B cell (primary cell): ENCODE data around the gene DEDD2. TPM values are rescaled to one million over a fixed set of nuclear protein-coding genes. Genes with fewer than 3 reads are reported as not detected.

Source experiments
- ATAC-seq: fragments of 200-7000 bp; cut with Tn5 transposase; one replicate; pipeline ENCODE4 v1.10.0; 2021; ENCODE audit warnings: low read depth, mild to moderate bottlenecking, moderate number of reproducible peaks, moderate library complexity
- CTCF ChIA-PET: fragments of 350-600 bp; sonication (Branson Sonifier 250); formaldehyde crosslinking; loops from one replicate; lab custom pipeline; 2021; ENCODE audit warnings: antibody characterized with exemption, inconsistent platforms; lab: Charles Lee
- POLR2A ChIA-PET: fragments of 350-600 bp; sonication (Branson Sonifier 250); formaldehyde crosslinking; loops from one replicate; lab custom pipeline; 2021; ENCODE audit warnings: antibody characterized with exemption; lab: Charles Lee
- DNase-seq: peaks from one replicate; pipeline ENCODE4 v3.0.0; 2013
- H2AFZ ChIP-seq: 2 replicates; pipeline ENCODE4 v1.6.1; 2012; ENCODE audit warnings: mild to moderate bottlenecking, low read depth, low read length; ENCODE audit not compliant: insufficient read depth, poor library complexity, severe bottlenecking
- H3K27ac ChIP-seq, 2 donors: 1 replicate in 1 of 2; 2 replicates in 1 of 2; pipeline ENCODE4 v1.5.1; 2012 to 2013; ENCODE audit warnings: low read length in 2 of 2, mild to moderate bottlenecking in 2 of 2, moderate library complexity in 1 of 2
- H3K27me3 ChIP-seq, 4 experiments: fragments of 200-600 bp in 1 of 4; sonication (generic) in 1 of 4; replicated peaks in 1 of 4; 1 replicate in 2 of 4; 2 replicates in 2 of 4; pipeline versions ENCODE4 v1.6.1 to v1.7.0; 2013 to 2016; ENCODE audit warnings: low read length in 3 of 4, mild to moderate bottlenecking in 2 of 4, mixed read lengths in 1 of 4, moderate library complexity in 1 of 4; ENCODE audit not compliant: insufficient read depth in 4 of 4, control insufficient read depth in 3 of 4; ENCODE audit errors: control extremely low read depth in 1 of 4
- H3K36me3 ChIP-seq, 2 experiments: replicated peaks in 1 of 2; 1 replicate in 1 of 2; 2 replicates in 1 of 2; pipeline versions ENCODE4 v1.6.1 to v1.7.1; 2013; ENCODE audit warnings: low read length in 1 of 2; ENCODE audit not compliant: insufficient read depth in 2 of 2, control insufficient read depth in 1 of 2; ENCODE audit errors: control extremely low read depth in 1 of 2, extremely low read depth in 1 of 2
- H3K4me1 ChIP-seq, 2 donors: fragments of 200-600 bp in 1 of 2; sonication (generic) in 1 of 2; 1 replicate in 1 of 2; 2 replicates in 1 of 2; pipeline versions ENCODE4 v1.5.1 to v1.6.1; 2013 to 2017; ENCODE audit warnings: low read length in 2 of 2; ENCODE audit not compliant: control insufficient read depth in 2 of 2, insufficient read depth in 2 of 2
- H3K4me2 ChIP-seq: replicated peaks from 2 replicates; pipeline ENCODE3; 2012; ENCODE audit warnings: mild to moderate bottlenecking, low read depth, low read length; ENCODE audit not compliant: poor library complexity, severe bottlenecking
- H3K4me3 ChIP-seq, 5 experiments: fragments of 200-600 bp in 1 of 5; sonication (generic) in 1 of 5; 1 replicate in 3 of 5; 2 replicates in 2 of 5; pipeline versions ENCODE4 v1.5.1 to v1.7.0; 2011 to 2016; ENCODE audit warnings: low read length in 4 of 5, mild to moderate bottlenecking in 4 of 5, low read depth in 2 of 5, control low read depth in 1 of 5, moderate library complexity in 1 of 5; ENCODE audit not compliant: insufficient read depth in 1 of 5; ENCODE audit errors: control extremely low read depth in 1 of 5, extremely low read depth in 1 of 5
- H3K79me2 ChIP-seq: fragments of 200-600 bp; sonication (generic); one replicate; pipeline ENCODE4 v1.6.0; 2016; ENCODE audit warnings: low read length; ENCODE audit not compliant: control insufficient read depth, insufficient read depth
- H3K9ac ChIP-seq: fragments of 200-600 bp; sonication (generic); 2 replicates; pipeline ENCODE4 v1.6.1; 2017; ENCODE audit warnings: mild to moderate bottlenecking, low read length, moderate library complexity
- H3K9me3 ChIP-seq, 3 donors: one replicate each; pipeline versions ENCODE4 v1.6.1 to v1.7.1; 2013; ENCODE audit warnings: low read length in 2 of 3; ENCODE audit not compliant: control insufficient read depth in 2 of 3, insufficient read depth in 1 of 3; ENCODE audit errors: control extremely low read depth in 1 of 3
- H4K20me1 ChIP-seq: 2 replicates; pipeline ENCODE4 v1.6.0; 2012; ENCODE audit warnings: mild to moderate bottlenecking, low read length; ENCODE audit not compliant: insufficient read depth, control insufficient read depth, poor library complexity, severe bottlenecking
- H3K27ac Mint-ChIP-seq: one replicate; pipeline ENCODE4 v1.8.0; 2021; ENCODE audit warnings: mixed read lengths
- H3K27me3 Mint-ChIP-seq: one replicate; pipeline ENCODE4 v1.8.0; 2021; ENCODE audit warnings: mixed read lengths
- H3K4me1 Mint-ChIP-seq: one replicate; pipeline ENCODE4 v1.8.0; 2021; ENCODE audit warnings: mixed read lengths
- H3K4me3 Mint-ChIP-seq: one replicate; pipeline ENCODE4 v1.8.0; 2021; ENCODE audit warnings: mixed read lengths
- H3K9me3 Mint-ChIP-seq: one replicate; pipeline ENCODE4 v1.8.0; 2022; ENCODE audit warnings: mixed read lengths; ENCODE audit not compliant: insufficient read depth
- CTCF ChIP-seq: fragments of 200-600 bp; IDR thresholded peaks from one replicate; pipeline ENCODE4 v1.8.0; 2022; ENCODE audit warnings: antibody characterized with exemption, mild to moderate bottlenecking
- EZH2 ChIP-seq: IDR thresholded peaks from 2 replicates; pipeline ENCODE4 v1.6.1; 2012; ENCODE audit warnings: borderline replicate concordance, low read depth, mild to moderate bottlenecking, moderate library complexity, low read length; ENCODE audit not compliant: insufficient read depth, poor library complexity, severe bottlenecking
- WGBS: methylation state at CpG from one replicate; pipeline ENCODE4 v1.1.5; 2013; ENCODE audit warnings: missing lambda C conversion rate; ENCODE audit not compliant: insufficient coverage; 5-methylcytosine and 5-hydroxymethylcytosine counted together
- intact Hi-C: fragments of 100-400 bp; cut with micrococcal nuclease; formaldehyde crosslinking; loops from one replicate; pipeline ENCODE4 v1.10.0; 2022
- polyA plus RNA-seq: library from polyadenylated mRNA; depleted of rRNA; stranded (reverse); fragments of >200 nt; gene quantifications from 2 replicates; pipeline ENCODE4 v1.2.3, GENCODE V29; 2012
- total RNA-seq, 2 donors: library from RNA; stranded (reverse); fragments of 120-200 nt in 1 of 2; gene quantifications; 1 replicate in 1 of 2; 2 replicates in 1 of 2; pipeline versions ENCODE4 v1.2.3 to v1.2.4, GENCODE V29; 2013 to 2022

DEDD2 gene
- total and polyA plus RNA-seq, 2 donors (not counting 1 experiment from before 2014, with no cell fraction given), result 52.8 to 90.6 TPM

- H3K4me1 Mint-ChIP-seq, result peaks cover 45% of the 10 kb centered on the region
Observed at GRCh38 chr19:42247640-42248199, 30.2 kb upstream of the DEDD2 start.

GRCh38 chr19:42246922-42247639 is 29.6 kb upstream of the DEDD2 start:
- 92% methylated on average over 5 of the region's 7 CpGs for WGBS
- intact Hi-C loops, result no loop called here
- H3K79me2 ChIP-seq, result peaks cover 7% of the 10 kb centered on the region

More at GRCh38 chr19:42247640-42248199, 30.2 kb upstream of the DEDD2 start:
- WGBS, result 60% methylated on average over 1 of the region's 6 CpGs
- intact Hi-C loops, result no loop called here
- H3K79me2 ChIP-seq, result peaks cover 11% of the 10 kb centered on the region
- CTCF ChIA-PET, result interaction anchor here (0.6 to 8.9 kb wide), 4 partner anchors 32 to 124 kb away, joined by 3 to 89 read pairs (median 6); no protein-coding TSS in a partner anchor
- ATAC-seq, result no peak
- Mint-ChIP-seq H3K27me3 (no peaks in the 10 kb centered on the region), H3K4me3 (no peak overlapping the region), H3K27ac (no peak overlapping the region), H3K9me3 (no peaks in the 10 kb centered on the region)
- H2AFZ ChIP-seq, result no peak overlapping the region
- peaks cover 15% of the 10 kb centered on the region for H4K20me1 ChIP-seq
- peaks cover 2 to 15% of the 10 kb centered on the region in 2 experiments for H3K36me3 ChIP-seq
- H3K4me1 ChIP-seq, result peaks cover 24 to 41% of the 10 kb centered on the region in 2 donors
- H3K27ac ChIP-seq, result no peak overlapping the region
- no peak overlapping the region for H3K4me2 ChIP-seq
- POLR2A ChIA-PET, result interaction anchor here (0.5 to 0.8 kb wide), 2 partner anchors 11 to 17 kb away, joined by 4 to 6 read pairs; no protein-coding TSS in a partner anchor
- no peaks in the 10 kb centered on the region for H3K27me3 ChIP-seq
- no peak for TF ChIP-seq EZH2
- no peak overlapping the region for H3K4me3 ChIP-seq
- DNase-seq, result no peak
- H3K9ac ChIP-seq, result no peak overlapping the region
- H3K9me3 ChIP-seq, result peaks cover 0 to 4% (median 0%) of the 10 kb centered on the region in 3 donors

More at GRCh38 chr19:42246922-42247639, 29.6 kb upstream of the DEDD2 start:
- H3K9me3 Mint-ChIP-seq, result no peaks in the 10 kb centered on the region
- Histone ChIP-seq H3K4me1 (peaks cover 20 to 34% of the 10 kb centered on the region in 2 donors), H3K27ac (no peak overlapping the region), H3K9ac (no peak overlapping the region), H3K9me3 (peaks cover 0 to 4% (median 0%) of the 10 kb centered on the region in 3 donors), H3K36me3 (peaks cover 2 to 15% of the 10 kb centered on the region in 2 experiments), H2AFZ (no peak overlapping the region), H4K20me1 (peaks cover 10% of the 10 kb centered on the region), H3K27me3 (no peaks in the 10 kb centered on the region), H3K4me2 (no peak overlapping the region), H3K4me3 (no peak overlapping the region)
- peak overlapping the region; percentile 26 for H3K27ac Mint-ChIP-seq
- ChIA-PET CTCF (interaction anchor here (0.6 to 8.9 kb wide), 7 partner anchors 11 to 123 kb away, joined by 3 to 89 read pairs (median 5); no protein-coding TSS in a partner anchor), POLR2A (interaction anchor here (0.5 to 0.6 kb wide), 2 partner anchors 11 to 15 kb away, joined by 4 to 5 read pairs; no protein-coding TSS in a partner anchor)
- ATAC-seq (no peak), DNase-seq (peak; percentile 39)
- H3K4me1 Mint-ChIP-seq, result peaks cover 41% of the 10 kb centered on the region
- H3K4me3 Mint-ChIP-seq, result no peak overlapping the region
- no peaks in the 10 kb centered on the region for H3K27me3 Mint-ChIP-seq
- TF ChIP-seq EZH2 (no peak), CTCF (no peak)
